ENCODE results near the gene RBM43. TPM values are rescaled to one million over a fixed set of nuclear protein-coding genes. Genes with fewer than 3 reads are reported as not detected.

The RBM43 gene
- total RNA-seq, 1 experiment from 2014 or later, result 3.7 TPM

- Histone ChIP-seq H3K4me3 (ENCODE audit: low read depth in 2 of 2, low read length in 2 of 2) (no peak overlapping the region), H3K4me1 (ENCODE audit: control insufficient read depth, insufficient read depth, low read length) (peaks cover 3% of the 10 kb centered on the region; the same call in 1 of the 2 replicates), H3K9me3 (ENCODE audit: control insufficient read depth, insufficient read depth, low read depth, low read length) (no peaks in the 10 kb centered on the region), H3K27me3 (ENCODE audit: control insufficient read depth, insufficient read depth, low read length) (no peaks in the 10 kb centered on the region), H3K27ac (ENCODE audit: low read length) (no peak overlapping the region), H3K36me3 (ENCODE audit: control insufficient read depth, insufficient read depth, low read length) (no peaks in the 10 kb centered on the region)
- TF ChIP-seq SIN3A (IDR thresholded peaks at IDR 0.05; ENCODE audit: borderline replicate concordance, insufficient read depth, low read depth, low read length), result no peak
- TF ChIP-seq REST (IDR thresholded peaks at IDR 0.05; ENCODE audit: insufficient read depth in 1 of 2, low read depth in 2 of 2, low read length in 1 of 2), result no peak
- no peak for TF ChIP-seq CTCF (IDR thresholded peaks at IDR 0.05)
- no peak for TF ChIP-seq POLR2AphosphoS5 (IDR thresholded peaks at IDR 0.05; ENCODE audit: low read depth, low read length)
- TF ChIP-seq TCF7L2 (IDR thresholded peaks at IDR 0.05; ENCODE audit: low read depth, low read length), result no peak
- BruUV-seq (replicated peaks), result no TSS peak
- ChIA-PET CTCF (no interaction called here), POLR2A (no interaction called here)
- ATAC-seq, result no peak
- DNase-seq (ENCODE audit: low read depth, low spot score), result no peak
- intact Hi-C loops (cut with micrococcal nuclease; ENCODE audit: unreplicated experiment) (no loop called here), in situ Hi-C loops (cut with HindIII; ENCODE audit: low pct_unique_long_range_greater_than_20kb, low sequenced_read_pairs) (no loop called here)
Measured at GRCh38 chr2:151268085-151268484, 6.4 kb upstream of the RBM43 start.

GRCh38 chr2:151267537-151267936 lies 5.9 kb upstream of the RBM43 start:
- in situ Hi-C loops (cut with HindIII; ENCODE audit: low pct_unique_long_range_greater_than_20kb, low sequenced_read_pairs) (no loop called here), intact Hi-C loops (cut with micrococcal nuclease; ENCODE audit: unreplicated experiment) (no loop called here)
- no peak for TF ChIP-seq REST (IDR thresholded peaks at IDR 0.05; ENCODE audit: insufficient read depth in 1 of 2, low read depth in 2 of 2, low read length in 1 of 2)
- H3K27me3 ChIP-seq (ENCODE audit: control insufficient read depth, insufficient read depth, low read length), result no peaks in the 10 kb centered on the region
- ATAC-seq (no peak), DNase-seq (ENCODE audit: low read depth, low spot score) (no peak)
- no peak overlapping the region for H3K27ac ChIP-seq (ENCODE audit: low read length)
- peaks cover 7% of the 10 kb centered on the region for H3K4me1 ChIP-seq (ENCODE audit: control insufficient read depth, insufficient read depth, low read length)
- no TSS peak for BruUV-seq (replicated peaks)
- POLR2A ChIA-PET, result no interaction called here
- H3K9me3 ChIP-seq (ENCODE audit: control insufficient read depth, insufficient read depth, low read depth, low read length), result no peaks in the 10 kb centered on the region
- H3K4me3 ChIP-seq (ENCODE audit: low read depth in 2 of 2, low read length in 2 of 2), result no peak overlapping the region
- H3K36me3 ChIP-seq (ENCODE audit: control insufficient read depth, insufficient read depth, low read length), result no peaks in the 10 kb centered on the region
- CTCF ChIA-PET, result no interaction called here
